ENCODE data around the gene GPR148. TPM values are rescaled to one million over a fixed set of nuclear protein-coding genes. Genes with fewer than 3 reads are reported as not detected.
A peak's percentile ranks its signal among the peaks of the same experiment; 100 is the strongest.

GPR148 gene
- total and polyA plus RNA-seq, 2 experiments from 2014 or later = not detected

GRCh38 chr2:130754811-130755210 lies 25.9 kb downstream of the GPR148 start:
- Histone ChIP-seq H3K36me3 (replicated peaks; ENCODE audit: insufficient read depth, low read depth) (no peaks in the 10 kb centered on the region), H3K27me3 (peaks cover 39% of the 10 kb centered on the region), H3K4me2 (peak overlapping the region; percentile 97), H3K4me3 (no peak overlapping the region), H3K9me3 (ENCODE audit: low read depth) (no peaks in the 10 kb centered on the region), H3K9me2 (replicated peaks; ENCODE audit: insufficient read depth) (no peaks in the 10 kb centered on the region), H2AFZ (no peak overlapping the region), H3K79me2 (no peaks in the 10 kb centered on the region), H3K4me1 (ENCODE audit: insufficient read depth) (no peaks in the 10 kb centered on the region), H4K20me1 (ENCODE audit: insufficient read depth, poor library complexity, severe bottlenecking) (no peaks in the 10 kb centered on the region), H3K27ac (no peak overlapping the region)
- TF ChIP-seq EZH2 (IDR thresholded peaks at IDR 0.05; ENCODE audit: borderline replicate concordance) (no peak), EZH2phosphoT487 (IDR thresholded peaks at IDR 0.05; ENCODE audit: low read depth, severe bottlenecking, unreplicated experiment) (no peak), CTCF (IDR thresholded peaks at IDR 0.05; ENCODE audit: poor library complexity) (no peak)
- 64% methylated on average over 8 of the region's 8 CpGs for WGBS (ENCODE audit: low lambda C conversion rate, missing lambda C conversion rate)
- no peak for DNase-seq (ENCODE audit: low spot score)

- Histone ChIP-seq H3K27ac (peak within 1 kb of the TSS; percentile 77), H2AFZ (peak within 1 kb of the TSS; percentile 45), H3K79me2 (no peaks in the 10 kb centered on the region), H3K9me2 (replicated peaks; ENCODE audit: insufficient read depth) (no peaks in the 10 kb centered on the region), H3K36me3 (replicated peaks; ENCODE audit: insufficient read depth, low read depth) (no peaks in the 10 kb centered on the region), H3K27me3 (peaks cover 39% of the 10 kb centered on the region), H3K4me3 (peak within 1 kb of the TSS; percentile 42), H3K4me1 (ENCODE audit: insufficient read depth) (no peaks in the 10 kb centered on the region), H4K20me1 (ENCODE audit: insufficient read depth, poor library complexity, severe bottlenecking) (no peaks in the 10 kb centered on the region), H3K4me2 (peak within 1 kb of the TSS; percentile 97), H3K9me3 (ENCODE audit: low read depth) (no peaks in the 10 kb centered on the region)
- no peak for TF ChIP-seq EZH2 (IDR thresholded peaks at IDR 0.05; ENCODE audit: borderline replicate concordance)
- no peak for TF ChIP-seq CTCF (IDR thresholded peaks at IDR 0.05; ENCODE audit: poor library complexity)
- TF ChIP-seq EZH2phosphoT487 (IDR thresholded peaks at IDR 0.05; ENCODE audit: low read depth, severe bottlenecking, unreplicated experiment) = no peak
- WGBS (ENCODE audit: low lambda C conversion rate, missing lambda C conversion rate) = 5% methylated on average over 24 of the region's 43 CpGs
- DNase-seq (ENCODE audit: low spot score) = peak; percentile 73
Measured at GRCh38 chr2:130755256-130756052, 26.6 kb downstream of the GPR148 start, which contains the start of gene AMER3. Gene AMER3, plus strand, starts transcription at chr2:130755540. Its CDS starts 6,533 bp downstream, at chr2:130762073.

GRCh38 chr2:130756053-130756873 lies 27.4 kb downstream of the GPR148 start:
- no peak for TF ChIP-seq CTCF (IDR thresholded peaks at IDR 0.05; ENCODE audit: poor library complexity)
- TF ChIP-seq EZH2phosphoT487 (IDR thresholded peaks at IDR 0.05; ENCODE audit: low read depth, severe bottlenecking, unreplicated experiment) = no peak
- 2% methylated on average over 28 of the region's 80 CpGs for WGBS (ENCODE audit: low lambda C conversion rate, missing lambda C conversion rate)
- DNase-seq (ENCODE audit: low spot score) = peak; percentile 81
- Histone ChIP-seq H3K9me2 (replicated peaks; ENCODE audit: insufficient read depth) (no peaks in the 10 kb centered on the region), H3K27me3 (peaks cover 39% of the 10 kb centered on the region), H2AFZ (no peak overlapping the region), H3K27ac (peak overlapping the region; percentile 77), H3K4me1 (ENCODE audit: insufficient read depth) (no peaks in the 10 kb centered on the region), H3K36me3 (replicated peaks; ENCODE audit: insufficient read depth, low read depth) (no peaks in the 10 kb centered on the region), H3K9me3 (ENCODE audit: low read depth) (no peaks in the 10 kb centered on the region), H3K4me2 (peak overlapping the region; percentile 97), H4K20me1 (ENCODE audit: insufficient read depth, poor library complexity, severe bottlenecking) (no peaks in the 10 kb centered on the region), H3K4me3 (peak overlapping the region; percentile 42), H3K79me2 (no peaks in the 10 kb centered on the region)

Data from hepatocyte (in vitro differentiated cells).